ENCODE results near the gene LAX1. TPM values are rescaled to one million over a fixed set of nuclear protein-coding genes. Genes with fewer than 3 reads are reported as not detected.
A peak's percentile ranks its signal among the peaks of the same experiment; 100 is the strongest.

The LAX1 gene
- total RNA-seq, 1 donor from 2014 or later, result 1.2 TPM

DNA sequence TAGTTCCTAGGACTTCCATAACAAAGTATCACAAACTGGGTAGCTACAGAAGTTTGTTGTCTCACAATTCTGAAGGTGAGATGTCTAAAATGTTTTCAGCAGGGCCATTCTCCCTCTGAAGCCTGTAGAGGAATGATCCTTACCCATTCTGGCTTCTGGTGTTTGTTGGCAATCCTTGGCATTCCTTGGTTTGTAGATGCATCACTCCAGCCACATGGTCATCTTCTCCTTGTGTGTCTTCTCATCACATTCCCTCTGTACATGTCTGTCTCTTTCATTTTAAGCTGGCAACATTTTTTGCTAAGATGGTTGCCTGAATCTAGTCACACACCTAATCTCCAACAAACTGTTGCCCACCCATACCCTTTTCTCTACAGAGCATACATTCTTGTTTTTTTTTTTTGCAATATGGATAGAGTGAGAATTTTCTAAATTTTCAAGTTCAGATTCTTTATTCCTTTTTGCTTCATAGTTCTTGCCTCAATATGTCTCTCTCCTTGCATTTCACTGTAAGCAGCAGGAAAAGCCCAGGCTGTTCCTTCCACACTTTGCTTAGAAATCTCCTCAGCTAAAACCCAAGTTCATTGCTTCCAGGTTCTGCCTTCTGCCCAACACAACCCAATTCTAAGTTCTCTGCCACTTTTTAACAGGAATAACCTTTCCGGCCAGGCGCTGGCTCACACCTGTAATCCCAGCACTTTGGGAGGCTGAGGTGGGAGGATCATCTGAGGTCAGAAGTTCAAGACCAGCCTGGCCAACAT, 48.8 kb downstream of the LAX1 start:
- no peak for DNase-seq

DNA sequence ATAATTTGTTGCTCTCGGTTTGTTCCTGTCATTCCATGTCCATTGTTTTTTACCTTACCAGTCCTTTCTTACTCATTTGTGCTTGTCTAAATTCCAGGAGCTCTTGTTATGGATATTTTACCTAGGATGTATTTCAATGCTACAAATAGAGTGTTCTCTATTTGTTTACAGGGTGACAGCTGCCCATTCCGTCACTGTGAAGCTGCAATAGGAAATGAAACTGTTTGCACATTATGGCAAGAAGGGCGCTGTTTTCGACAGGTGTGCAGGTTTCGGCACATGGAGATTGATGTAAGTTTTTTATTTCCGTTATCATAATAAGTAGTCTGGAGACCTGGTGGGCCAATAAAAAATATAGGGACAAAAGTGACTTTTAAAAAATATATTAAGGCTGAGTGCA, 53.4 kb downstream of the LAX1 start:
- no peak for DNase-seq

GRCh38 chr1:203823306-203823705, 58.3 kb downstream of the LAX1 start:
- peak; percentile 42 for DNase-seq

Small RNA genes lying within 50 kb of the gene (small RNA-seq; reads per million reads assigned to genes)
- 1,417 reads per million, percentile 99 among the genes with 10 or more reads in this experiment for gene SNORA77 (ENCODE audit: low replicate concordance)
- gene ZC3H11A (ENCODE audit: low replicate concordance), result 0.17 reads per million

Other genes starting within 250 kb of the LAX1 start
- 97.4 TPM for gene ATP2B4, start 138.4 kb upstream of the LAX1 start, total RNA-seq
- gene ZBED6, start 30.4 kb downstream of the LAX1 start, total RNA-seq, result 24.9 TPM
- gene ZC3H11A, start 30.4 kb downstream of the LAX1 start, total RNA-seq, result 111 TPM
- gene SNRPE, start 96.4 kb downstream of the LAX1 start, total RNA-seq, result 53.6 TPM

Data from skin of body (tissue), 3 donors.